Smooth muscle cell (in vitro differentiated cells): ENCODE results near the gene BIN1. TPM values are rescaled to one million over a fixed set of nuclear protein-coding genes. Genes with fewer than 3 reads are reported as not detected.

Experiments used
- DNase-seq: peaks from one replicate; lab custom pipeline; 2025; ENCODE audit not compliant: unreplicated experiment; lab: John Stamatoyannopoulos, UW
- H2AFZ ChIP-seq: fragments of 200-600 bp; sonication (generic); 2 replicates; pipeline ENCODE4 v1.6.0; 2016; ENCODE audit warnings: antibody characterized with exemption, low read depth, mild to moderate bottlenecking
- H3F3A ChIP-seq: fragments of 200-600 bp; sonication (generic); 2 replicates; pipeline ENCODE4 v1.6.0; 2017; ENCODE audit warnings: antibody characterized with exemption, low read depth
- H3K27ac ChIP-seq: fragments of 200-600 bp; sonication (generic); 2 replicates; pipeline ENCODE4 v1.5.1; 2016; ENCODE audit warnings: low read depth, mild to moderate bottlenecking
- H3K27me3 ChIP-seq: fragments of 200-600 bp; sonication (generic); 2 replicates; pipeline ENCODE4 v1.6.1; 2016; ENCODE audit warnings: low read depth, mild to moderate bottlenecking
- H3K36me3 ChIP-seq: fragments of 200-600 bp; sonication (generic); 2 replicates; pipeline ENCODE4 v1.5.1; 2016; ENCODE audit warnings: low read depth
- H3K4me1 ChIP-seq: fragments of 200-600 bp; sonication (generic); 2 replicates; pipeline ENCODE4 v1.5.1; 2016; ENCODE audit warnings: low read depth
- H3K4me2 ChIP-seq: fragments of 200-600 bp; sonication (generic); 2 replicates; pipeline ENCODE4 v1.6.0; 2016; ENCODE audit warnings: mild to moderate bottlenecking
- H3K4me3 ChIP-seq: fragments of 200-600 bp; sonication (generic); 2 replicates; pipeline ENCODE4 v1.5.1; 2016; ENCODE audit warnings: mild to moderate bottlenecking
- H3K79me2 ChIP-seq: fragments of 200-600 bp; sonication (generic); 2 replicates; pipeline ENCODE4 v1.6.0; 2016; ENCODE audit warnings: low read depth, mild to moderate bottlenecking
- H3K9ac ChIP-seq: fragments of 200-600 bp; sonication (generic); 2 replicates; pipeline ENCODE4 v1.6.0; 2016; ENCODE audit warnings: low read depth
- H3K9me3 ChIP-seq: fragments of 200-600 bp; sonication (generic); replicated peaks from 2 replicates; pipeline ENCODE4 v1.5.1; 2016; ENCODE audit warnings: low read depth
- H4K20me1 ChIP-seq: fragments of 200-600 bp; sonication (generic); 2 replicates; pipeline ENCODE4 v1.6.0; 2016; ENCODE audit warnings: low read depth
- WGBS: methylation state at CpG from one replicate; pipeline ENCODE4 v1.1.7; 2016; ENCODE audit warnings: low lambda C conversion rate; 5-methylcytosine and 5-hydroxymethylcytosine counted together
- polyA plus RNA-seq: library from polyadenylated mRNA; unstranded; fragments of >200 nt; fragmentation: Nextera tagmentation; extraction: Ambion mirVana; gene quantifications from 2 replicates; pipeline ENCODE4 v1.2.1, GENCODE V29; 2016
- total RNA-seq: library from RNA; depleted of rRNA; stranded (reverse); fragments of >200 nt; gene quantifications from 2 replicates; pipeline ENCODE4 v1.2.3, GENCODE V29; 2014
- TF ChIP-seq, protein P1 (sequence below): fragments of 200-600 bp; sonication (generic); IDR thresholded peaks from 2 replicates; pipeline ENCODE4 v1.5.1; 2017; ENCODE audit warnings: borderline replicate concordance, mild to moderate bottlenecking, antibody characterized with exemption; ENCODE audit not compliant: insufficient read depth, poor library complexity, severe bottlenecking

Gene BIN1
- total and polyA plus RNA-seq, 2 experiments from 2014 or later: 25.4 to 32.4 TPM

GRCh38 chr2:127053731-127054603 is 53.0 kb downstream of the BIN1 start:
- H3K4me1 ChIP-seq: no peaks in the 10 kb centered on the region
- H3K9ac ChIP-seq: no peak overlapping the region
- H3K27me3 ChIP-seq: no peaks in the 10 kb centered on the region
- DNase-seq: no peak
- H4K20me1 ChIP-seq: no peaks in the 10 kb centered on the region
- H3F3A ChIP-seq: no peaks in the 10 kb centered on the region
- no peaks in the 10 kb centered on the region for H3K79me2 ChIP-seq
- H2AFZ ChIP-seq: no peak overlapping the region
- WGBS: 95% methylated on average over 30 of the region's 33 CpGs
- TF ChIP-seq, protein P1, sequence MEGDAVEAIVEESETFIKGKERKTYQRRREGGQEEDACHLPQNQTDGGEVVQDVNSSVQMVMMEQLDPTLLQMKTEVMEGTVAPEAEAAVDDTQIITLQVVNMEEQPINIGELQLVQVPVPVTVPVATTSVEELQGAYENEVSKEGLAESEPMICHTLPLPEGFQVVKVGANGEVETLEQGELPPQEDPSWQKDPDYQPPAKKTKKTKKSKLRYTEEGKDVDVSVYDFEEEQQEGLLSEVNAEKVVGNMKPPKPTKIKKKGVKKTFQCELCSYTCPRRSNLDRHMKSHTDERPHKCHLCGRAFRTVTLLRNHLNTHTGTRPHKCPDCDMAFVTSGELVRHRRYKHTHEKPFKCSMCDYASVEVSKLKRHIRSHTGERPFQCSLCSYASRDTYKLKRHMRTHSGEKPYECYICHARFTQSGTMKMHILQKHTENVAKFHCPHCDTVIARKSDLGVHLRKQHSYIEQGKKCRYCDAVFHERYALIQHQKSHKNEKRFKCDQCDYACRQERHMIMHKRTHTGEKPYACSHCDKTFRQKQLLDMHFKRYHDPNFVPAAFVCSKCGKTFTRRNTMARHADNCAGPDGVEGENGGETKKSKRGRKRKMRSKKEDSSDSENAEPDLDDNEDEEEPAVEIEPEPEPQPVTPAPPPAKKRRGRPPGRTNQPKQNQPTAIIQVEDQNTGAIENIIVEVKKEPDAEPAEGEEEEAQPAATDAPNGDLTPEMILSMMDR: no peak
- no peak overlapping the region for H3K4me3 ChIP-seq
- no peak overlapping the region for H3K27ac ChIP-seq
- H3K9me3 ChIP-seq: no peaks in the 10 kb centered on the region
- H3K4me2 ChIP-seq: no peak overlapping the region
- H3K36me3 ChIP-seq: no peaks in the 10 kb centered on the region

DNA sequence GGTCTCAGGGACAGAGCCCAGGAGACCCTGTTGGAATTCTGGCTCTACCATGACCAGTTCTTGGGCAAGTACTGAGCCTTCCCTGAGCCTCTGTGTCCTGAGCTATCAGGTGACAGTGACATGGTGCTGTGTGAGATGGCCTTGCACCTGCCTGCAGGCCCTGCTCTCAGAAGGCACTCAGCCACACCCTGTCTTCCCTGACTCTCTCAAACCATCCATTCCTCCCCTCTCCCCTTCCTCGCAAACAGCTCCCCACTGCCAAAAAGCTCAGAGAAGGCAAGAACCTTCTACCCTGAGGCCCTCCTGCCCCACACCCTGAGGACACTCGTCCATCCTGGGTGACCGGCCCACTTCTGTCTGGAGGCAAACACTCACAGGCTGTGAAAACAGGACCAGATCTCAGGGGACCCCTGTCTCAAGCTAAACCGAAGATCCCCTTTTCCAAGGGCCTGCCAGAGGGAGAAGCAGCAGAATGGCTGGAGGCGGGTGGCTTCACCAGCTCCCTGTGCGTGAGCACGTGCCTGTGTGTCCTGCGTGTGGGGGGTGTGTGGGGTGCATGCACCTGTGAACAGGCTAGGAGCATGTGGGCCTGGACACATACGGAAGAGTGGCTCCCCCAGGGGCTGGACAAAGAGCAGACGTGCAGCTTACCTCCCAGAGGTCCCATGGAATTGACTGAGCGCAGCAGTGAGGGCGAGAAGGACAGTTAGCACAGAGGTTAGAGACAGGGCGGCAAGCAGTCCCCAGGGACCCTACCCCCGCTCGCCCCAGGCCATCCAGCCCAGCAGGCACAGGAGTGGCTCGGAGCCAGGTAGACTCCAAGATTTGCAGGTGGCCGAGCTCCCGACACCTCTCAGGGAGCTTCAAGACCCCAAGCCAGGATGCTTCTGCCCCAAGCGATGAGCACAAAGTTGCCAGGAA is 53.9 kb downstream of the BIN1 start:
- Histone ChIP-seq H3K4me1 (no peaks in the 10 kb centered on the region), H3K79me2 (no peaks in the 10 kb centered on the region), H4K20me1 (no peaks in the 10 kb centered on the region), H3K4me3 (no peak overlapping the region), H2AFZ (no peak overlapping the region), H3K9me3 (no peaks in the 10 kb centered on the region), H3K36me3 (no peaks in the 10 kb centered on the region), H3F3A (no peaks in the 10 kb centered on the region), H3K27ac (no peak overlapping the region), H3K9ac (no peak overlapping the region), H3K27me3 (no peaks in the 10 kb centered on the region), H3K4me2 (no peak overlapping the region)
- WGBS: 95% methylated on average over 19 of the region's 19 CpGs
- TF ChIP-seq, protein P1: no peak
- no peak for DNase-seq

GRCh38 chr2:127052057-127052770 is 54.7 kb downstream of the BIN1 start:
- no peaks in the 10 kb centered on the region for H3K27me3 ChIP-seq
- no peaks in the 10 kb centered on the region for H3K9me3 ChIP-seq
- H3K27ac ChIP-seq: no peak overlapping the region
- no peaks in the 10 kb centered on the region for H3F3A ChIP-seq
- no peak overlapping the region for H3K4me2 ChIP-seq
- H3K36me3 ChIP-seq: no peaks in the 10 kb centered on the region
- WGBS: 93% methylated on average over 16 of the region's 24 CpGs
- no peaks in the 10 kb centered on the region for H4K20me1 ChIP-seq
- no peaks in the 10 kb centered on the region for H3K79me2 ChIP-seq
- TF ChIP-seq, protein P1: no peak
- no peak for DNase-seq
- no peak overlapping the region for H3K9ac ChIP-seq
- H2AFZ ChIP-seq: no peak overlapping the region
- no peaks in the 10 kb centered on the region for H3K4me1 ChIP-seq
- H3K4me3 ChIP-seq: no peak overlapping the region
